ENCODE measurements around the gene SCYL2.

DNA sequence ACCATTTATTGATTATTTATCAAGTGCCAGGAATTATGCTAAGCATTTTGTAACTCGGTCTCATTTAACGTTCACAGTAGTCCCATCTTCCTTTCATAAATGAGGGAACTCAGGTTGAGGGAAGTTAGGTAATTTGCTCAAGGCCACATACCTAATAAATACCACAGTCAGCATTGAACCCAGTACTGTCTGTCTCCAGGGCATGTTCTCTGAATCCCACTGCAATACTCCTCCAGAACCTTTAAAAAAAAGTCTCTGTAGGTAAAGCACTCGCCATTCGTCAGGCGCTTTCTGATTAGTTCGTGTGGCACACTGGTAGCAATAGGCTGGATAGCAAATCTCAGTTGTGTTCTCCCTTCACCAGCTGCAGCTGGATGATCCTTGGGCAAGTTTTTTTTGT, 104.2 kb downstream of the SCYL2 start:
- TF ChIP-seq, protein P1, sequence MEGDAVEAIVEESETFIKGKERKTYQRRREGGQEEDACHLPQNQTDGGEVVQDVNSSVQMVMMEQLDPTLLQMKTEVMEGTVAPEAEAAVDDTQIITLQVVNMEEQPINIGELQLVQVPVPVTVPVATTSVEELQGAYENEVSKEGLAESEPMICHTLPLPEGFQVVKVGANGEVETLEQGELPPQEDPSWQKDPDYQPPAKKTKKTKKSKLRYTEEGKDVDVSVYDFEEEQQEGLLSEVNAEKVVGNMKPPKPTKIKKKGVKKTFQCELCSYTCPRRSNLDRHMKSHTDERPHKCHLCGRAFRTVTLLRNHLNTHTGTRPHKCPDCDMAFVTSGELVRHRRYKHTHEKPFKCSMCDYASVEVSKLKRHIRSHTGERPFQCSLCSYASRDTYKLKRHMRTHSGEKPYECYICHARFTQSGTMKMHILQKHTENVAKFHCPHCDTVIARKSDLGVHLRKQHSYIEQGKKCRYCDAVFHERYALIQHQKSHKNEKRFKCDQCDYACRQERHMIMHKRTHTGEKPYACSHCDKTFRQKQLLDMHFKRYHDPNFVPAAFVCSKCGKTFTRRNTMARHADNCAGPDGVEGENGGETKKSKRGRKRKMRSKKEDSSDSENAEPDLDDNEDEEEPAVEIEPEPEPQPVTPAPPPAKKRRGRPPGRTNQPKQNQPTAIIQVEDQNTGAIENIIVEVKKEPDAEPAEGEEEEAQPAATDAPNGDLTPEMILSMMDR (IDR thresholded peaks at IDR 0.05): no peak
- TF ChIP-seq POLR2A (IDR thresholded peaks at IDR 0.05): no peak

Measured in body of pancreas (tissue), 4 donors.